Hematopoietic multipotent progenitor cell treated with erythropoietin and hydrocortisone succinate and interleukin-3 and kit ligand, for 17 days (in vitro differentiated cells): ENCODE measurements around the gene PRKG1.
"Not testable (repeated sequence)": the region's sequence is repeated elsewhere in the genome, so short reads cannot be mapped to it uniquely, and the experiment has no call there.

ENCODE experiments used
- DNase-seq: peaks from one replicate; pipeline ENCODE4 v3.0.0-alpha.2; 2015; ENCODE audit warnings: low spot score

PRKG1 gene

DNA sequence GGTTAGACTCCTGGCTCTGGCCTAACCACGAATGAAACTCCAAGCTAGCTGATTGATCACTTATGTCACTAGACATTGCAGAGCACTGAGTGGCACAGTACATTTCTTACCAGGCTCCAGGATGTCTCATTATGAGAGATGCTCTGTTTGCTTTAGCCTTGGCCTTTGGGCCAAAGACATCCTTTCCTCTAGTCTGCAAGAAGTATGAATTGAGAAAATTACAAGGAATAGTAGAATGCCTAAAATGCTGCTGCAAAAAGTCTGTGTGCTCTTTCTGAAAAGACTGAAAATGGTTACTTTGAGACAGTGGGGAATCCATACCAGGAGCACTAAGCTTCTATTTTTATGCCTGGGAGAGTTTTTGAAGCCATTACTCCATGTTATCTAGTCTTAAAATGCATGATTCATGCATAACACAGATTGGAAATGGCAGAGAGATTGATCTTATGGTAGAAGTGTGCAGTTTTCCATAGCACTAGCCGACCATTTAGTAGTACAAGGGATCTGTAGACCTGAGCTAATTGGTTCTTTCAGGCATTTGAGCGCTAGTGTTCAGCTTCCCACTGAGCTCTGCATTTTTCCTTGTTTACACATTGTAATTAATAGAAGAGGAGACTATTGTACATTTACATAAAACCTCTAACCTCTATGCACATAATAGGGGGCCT lies 303.8 kb downstream of the PRKG1 start:
- no peak for DNase-seq

DNA sequence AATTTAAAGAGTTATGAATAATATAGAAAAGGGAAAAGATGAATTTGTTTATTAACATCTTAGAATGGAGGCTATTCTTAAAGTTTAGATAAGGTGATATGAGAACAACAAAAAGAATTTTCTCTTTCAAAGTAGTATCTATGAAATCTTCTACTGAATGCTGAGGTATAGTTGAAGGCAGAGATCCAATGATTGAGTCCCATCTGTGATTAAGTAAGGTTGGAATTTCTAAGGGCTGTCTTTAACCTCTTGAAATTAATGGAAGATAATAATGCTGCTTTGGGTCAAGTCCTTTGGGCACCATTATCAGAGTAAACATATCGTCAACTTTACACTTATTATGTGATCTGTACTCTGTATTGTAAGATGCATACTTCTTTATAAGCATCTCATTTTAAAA lies 307.9 kb downstream of the PRKG1 start:
- DNase-seq, result no peak

DNA sequence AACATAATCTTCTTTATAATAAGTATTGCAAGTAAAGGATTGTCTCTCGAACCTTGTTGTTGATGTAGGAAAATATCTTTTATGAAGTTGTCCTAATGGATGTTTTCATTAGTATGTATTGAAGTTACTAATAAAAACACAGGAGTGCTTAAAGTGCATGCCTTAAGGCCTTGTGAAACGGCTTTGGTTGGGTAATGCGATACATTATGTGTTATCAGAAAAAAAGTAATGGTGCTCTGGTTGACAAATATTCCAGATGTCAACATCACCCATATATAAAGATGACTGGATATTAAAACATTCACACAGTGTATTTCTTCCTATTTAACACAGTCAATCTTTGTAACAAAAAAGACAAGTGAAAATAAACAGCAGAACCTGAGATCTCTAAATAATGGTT lies 310.7 kb downstream of the PRKG1 start:
- no peak for DNase-seq

DNA sequence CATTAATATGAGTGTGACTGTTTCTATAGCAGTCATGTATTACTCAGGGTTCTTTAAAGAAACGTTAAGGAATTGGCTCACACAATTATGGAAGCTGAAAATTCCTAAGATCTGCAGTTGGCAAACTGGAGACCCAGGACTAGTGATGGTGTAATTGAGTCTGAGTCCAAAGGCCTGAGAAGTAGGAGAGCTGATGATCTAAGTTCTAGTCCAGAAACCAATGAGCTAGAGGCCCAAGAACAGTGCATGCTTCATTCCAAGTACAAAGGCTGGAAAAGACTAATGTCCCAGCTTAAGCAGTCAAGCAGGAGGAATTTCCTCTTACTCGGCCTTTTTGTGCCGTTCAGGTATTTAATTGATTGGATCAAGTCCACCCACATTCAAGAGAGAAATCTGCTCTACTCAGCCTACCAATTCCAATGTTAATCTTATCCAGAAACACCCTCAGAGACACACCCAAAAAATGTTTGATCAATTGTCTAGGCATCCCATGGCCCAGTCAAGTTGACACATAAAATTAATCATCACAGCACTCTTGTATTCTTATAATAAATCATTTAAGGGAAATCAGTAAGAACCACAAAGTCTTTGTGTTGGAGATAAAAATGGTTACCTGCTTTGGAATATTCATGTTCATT lies 312.1 kb downstream of the PRKG1 start:
- no peak for DNase-seq

DNA sequence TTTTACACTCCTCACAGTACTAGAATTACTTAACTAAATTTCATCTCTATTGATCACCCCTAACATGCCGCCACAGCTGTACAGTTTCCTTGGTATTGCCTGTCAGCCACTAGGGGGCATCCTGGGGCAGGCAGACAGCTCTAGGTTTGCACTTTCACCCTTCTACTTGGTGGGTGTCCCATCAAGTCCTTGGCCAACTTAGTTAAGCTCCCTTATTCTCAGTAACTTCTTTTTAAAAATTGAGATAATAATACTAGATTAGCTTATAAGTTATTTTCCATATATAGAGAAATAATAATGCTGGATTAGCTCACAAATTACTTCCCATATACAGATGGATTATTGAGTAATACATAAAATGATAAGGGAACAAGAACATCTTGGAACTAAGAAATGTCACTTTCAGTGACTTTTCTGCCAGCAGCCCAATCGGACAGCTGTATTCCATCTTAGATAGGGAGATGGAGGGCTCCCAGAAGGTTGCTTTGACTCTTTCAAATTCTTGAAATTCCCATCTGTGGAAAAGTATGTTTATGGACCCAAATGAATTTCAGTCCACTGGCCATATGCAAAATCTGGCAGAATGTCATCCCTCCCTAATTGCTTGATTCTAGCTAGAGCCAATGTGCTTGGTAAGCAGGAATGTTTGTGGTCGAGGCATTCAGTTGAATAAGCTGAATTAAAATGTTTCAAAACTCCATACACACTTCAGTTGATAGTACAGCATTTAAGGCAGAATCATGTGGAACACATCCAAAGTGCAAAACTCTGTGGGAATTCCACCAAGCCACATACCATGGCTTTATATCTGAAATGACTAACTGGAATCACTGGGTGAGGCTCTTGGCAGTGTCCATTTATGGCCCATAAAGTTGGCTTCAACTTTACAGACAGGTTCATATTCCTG lies 315.4 kb downstream of the PRKG1 start:
- DNase-seq, result peak; percentile 15

DNA sequence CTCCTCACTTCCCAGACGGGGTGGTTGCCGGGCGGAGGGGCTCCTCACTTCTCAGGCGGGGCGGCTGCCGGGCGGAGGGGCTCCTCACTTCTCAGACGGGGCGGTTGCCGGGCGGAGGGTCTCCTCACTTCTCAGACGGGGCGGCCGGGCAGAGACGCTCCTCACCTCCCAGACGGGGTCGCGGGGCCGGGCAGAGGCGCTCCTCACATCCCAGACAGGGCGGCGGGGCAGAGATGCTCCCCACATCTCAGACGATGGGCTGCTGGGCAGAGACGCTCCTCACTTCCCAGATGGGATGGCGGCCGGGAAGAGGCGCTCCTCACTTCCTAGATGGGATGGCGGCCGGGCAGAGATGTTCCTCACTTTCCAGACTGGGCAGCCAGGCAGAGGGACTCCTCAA lies 318.7 kb downstream of the PRKG1 start:
- DNase-seq, result not testable (repeated sequence)

DNA sequence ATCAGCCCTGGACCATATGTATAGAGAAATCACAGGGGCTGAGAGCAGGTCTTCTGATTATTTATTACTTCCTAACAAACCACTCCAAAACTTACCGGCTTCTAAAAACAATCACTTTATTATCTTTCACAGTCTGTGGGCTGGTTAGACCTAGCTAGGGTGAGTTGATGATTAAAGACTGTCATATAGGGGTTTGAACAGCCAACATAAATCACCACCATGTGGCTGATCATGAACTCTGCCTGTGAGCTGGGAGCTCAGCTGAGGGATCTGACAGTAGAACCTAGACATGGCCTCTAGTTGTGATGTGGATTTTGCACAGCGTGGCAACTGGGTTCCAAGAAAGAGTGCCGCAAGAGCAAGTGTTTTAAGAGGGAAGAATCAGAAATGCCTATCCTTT lies 319.8 kb downstream of the PRKG1 start:
- DNase-seq, result no peak

DNA sequence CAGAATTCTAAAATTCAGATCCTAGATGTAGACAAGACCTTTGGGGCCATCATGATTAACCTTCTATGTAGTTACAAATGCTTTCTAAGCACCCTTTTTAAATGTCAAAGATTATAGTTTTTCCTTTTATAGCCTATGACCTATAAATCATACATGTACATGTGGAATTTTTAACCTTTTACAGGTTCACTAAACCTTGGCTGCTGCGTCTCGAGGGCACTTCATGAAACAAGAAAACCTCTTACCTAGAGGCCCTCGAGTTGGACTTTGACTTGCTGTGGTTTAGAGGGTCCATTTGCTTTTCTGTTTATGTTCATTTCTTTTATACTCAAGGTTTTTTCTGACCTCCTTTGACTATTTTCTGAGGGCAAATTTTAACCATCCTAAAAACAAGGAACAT lies 323.0 kb downstream of the PRKG1 start:
- DNase-seq, result no peak

DNA sequence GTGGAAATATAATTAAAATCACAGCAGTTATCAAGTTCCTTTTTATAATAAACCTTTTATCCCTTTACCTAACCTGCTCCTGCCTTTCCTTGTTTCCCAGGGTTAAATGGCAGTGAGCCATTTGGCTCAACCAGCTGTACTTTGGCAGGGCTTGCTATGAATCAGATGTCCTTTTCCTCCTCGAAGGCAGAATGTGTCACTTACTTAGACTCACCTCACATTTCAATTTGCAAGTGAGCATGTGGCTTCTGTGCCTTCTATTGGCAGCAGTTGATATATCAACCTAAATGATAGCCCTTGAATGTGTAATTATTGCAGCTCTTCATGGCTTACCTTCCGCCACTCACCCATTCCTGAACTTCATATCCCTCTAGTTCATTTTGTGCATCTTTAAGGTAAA lies 323.4 kb downstream of the PRKG1 start:
- no peak for DNase-seq

DNA sequence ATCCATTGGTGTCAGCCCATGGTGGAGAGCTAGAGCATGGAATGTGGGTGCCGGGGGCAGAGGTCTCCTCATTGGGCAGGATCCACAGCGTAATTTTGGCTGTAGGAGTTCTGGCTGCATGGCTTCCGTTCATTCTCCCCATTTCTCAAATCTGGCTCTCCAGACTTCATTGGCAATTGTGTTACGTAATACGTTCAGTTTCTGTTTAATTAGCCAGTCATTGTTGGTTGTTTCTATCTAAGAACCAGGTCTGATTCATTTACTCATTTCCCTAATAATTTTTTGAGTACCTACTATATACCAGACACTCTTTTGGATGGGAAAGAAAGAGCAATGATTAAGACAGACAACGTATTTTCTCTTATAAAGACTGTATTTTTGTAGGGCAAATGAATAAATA lies 325.6 kb downstream of the PRKG1 start:
- no peak for DNase-seq

DNA sequence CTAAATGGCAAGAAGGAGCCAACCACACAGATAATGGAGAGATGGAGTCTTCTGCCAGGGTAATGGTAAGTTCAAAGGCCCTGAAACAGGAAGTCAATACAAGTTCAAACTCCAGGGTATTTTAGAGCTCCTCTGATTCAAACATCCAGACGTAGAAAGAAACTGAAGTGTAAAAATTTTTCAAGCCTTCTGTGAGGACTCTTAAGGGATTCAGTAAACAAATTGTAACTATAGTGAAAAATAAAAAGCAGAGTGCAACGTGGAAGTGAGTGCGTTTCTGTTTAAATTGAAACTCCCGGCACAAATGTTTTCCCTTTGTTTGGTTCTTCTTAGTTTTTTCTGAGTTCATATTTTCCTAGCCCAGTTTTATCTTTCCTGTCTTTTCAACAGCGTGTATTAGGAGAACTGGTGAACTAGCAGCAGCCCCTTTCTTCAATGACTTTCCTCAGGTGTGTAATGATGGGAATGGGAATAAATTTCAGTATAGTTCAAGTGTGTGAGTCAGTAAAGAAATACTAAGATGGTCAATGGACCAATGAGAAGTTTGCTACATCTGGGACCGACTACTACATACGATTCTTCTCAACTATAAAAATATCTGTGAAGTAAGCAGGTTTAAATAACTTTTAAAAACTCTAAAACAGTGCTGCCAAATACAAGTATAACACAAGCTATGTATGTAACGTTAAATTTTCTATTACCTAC lies 326.3 kb downstream of the PRKG1 start:
- DNase-seq, result no peak

DNA sequence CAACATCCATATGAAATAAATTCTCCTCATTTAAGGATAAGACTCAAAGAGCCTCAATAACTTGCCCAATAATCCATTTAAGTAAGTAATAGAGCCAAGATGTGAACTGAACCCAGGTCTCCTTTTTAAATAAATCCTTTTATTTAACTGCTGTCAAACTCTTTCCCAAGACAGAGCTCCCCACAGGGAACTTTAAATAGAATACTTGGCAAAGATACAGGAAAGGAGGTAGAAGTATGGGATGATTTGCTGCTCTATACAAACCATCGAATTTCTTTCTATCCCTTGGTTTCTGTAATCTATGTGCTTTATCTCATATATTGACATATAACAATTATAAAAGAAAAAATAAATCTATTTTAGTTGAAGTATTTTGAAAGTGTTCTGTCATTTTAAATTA lies 329.2 kb downstream of the PRKG1 start:
- DNase-seq, result no peak

DNA sequence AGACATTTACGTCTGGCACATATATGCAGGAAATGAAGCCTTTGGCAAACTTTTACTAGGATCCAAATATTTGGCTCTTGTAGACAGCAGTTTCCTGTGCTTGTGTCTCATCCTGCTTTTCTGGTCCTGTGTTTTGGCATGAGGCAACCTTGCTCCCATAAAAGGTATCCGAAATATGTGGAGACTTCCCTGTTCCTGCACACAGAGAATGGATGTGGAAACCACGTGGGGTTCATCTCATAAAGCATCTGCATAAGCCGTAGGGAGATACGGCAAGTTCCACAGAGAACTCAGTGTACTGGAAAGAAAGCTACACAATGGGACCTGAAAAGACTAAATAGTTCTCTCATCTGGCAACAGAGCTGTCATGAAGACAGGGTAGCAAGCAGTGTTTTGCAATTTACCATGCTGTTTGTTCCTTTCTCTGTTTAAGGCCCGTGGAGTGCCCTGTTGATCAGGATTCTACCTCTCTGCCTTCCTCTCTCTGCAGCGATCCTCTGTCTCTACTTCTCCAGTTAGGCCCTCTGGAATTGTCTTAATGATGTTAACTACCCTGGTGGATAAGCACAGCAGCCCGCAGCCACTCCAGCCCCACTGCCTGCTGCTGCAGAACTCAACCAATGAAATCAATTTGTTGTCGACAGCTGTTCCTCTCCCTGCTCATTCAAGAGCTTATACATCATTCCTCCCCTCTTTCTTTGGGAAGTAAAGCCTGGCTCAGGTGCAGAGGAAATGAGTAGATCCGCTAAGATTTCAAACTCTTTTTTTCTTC lies 331.5 kb downstream of the PRKG1 start:
- no peak for DNase-seq

DNA sequence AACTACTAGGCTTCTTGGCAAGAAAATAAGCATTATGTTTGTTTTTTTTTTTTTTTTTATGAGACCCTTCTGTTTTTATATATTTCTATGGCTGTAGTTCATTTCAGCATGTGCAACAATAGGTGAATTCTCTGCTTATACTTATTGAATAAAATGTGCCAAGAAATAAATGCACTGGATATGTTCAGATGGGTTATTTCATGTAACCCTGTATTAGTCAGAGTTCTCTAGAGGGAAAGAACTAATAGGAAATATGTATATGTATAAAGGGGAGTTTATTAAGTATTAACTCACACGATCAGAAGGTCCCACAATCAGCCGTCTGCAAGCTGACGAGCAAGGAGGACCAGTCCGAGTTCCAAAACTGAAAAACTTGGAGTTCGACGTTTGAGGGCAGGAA lies 332.3 kb downstream of the PRKG1 start:
- DNase-seq, result no peak

DNA sequence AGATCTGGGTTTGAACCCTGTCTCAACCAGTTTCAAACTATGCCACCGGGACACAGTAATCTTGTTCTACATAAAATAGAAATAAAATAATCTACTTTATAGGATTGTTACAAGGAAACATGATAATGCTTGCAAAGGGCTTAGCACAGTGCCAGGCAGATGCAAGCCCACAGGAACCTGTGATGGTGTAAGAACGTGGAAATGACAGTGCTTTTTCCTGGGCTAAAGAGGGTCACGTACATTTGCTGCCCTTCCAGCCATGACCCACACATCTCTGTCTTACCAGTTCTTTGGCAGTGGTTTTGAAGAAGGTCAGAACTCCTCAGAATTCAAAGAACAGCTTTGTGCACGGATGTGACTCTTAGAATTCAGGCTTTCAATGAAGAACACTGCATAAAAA lies 342.2 kb downstream of the PRKG1 start:
- no peak for DNase-seq

DNA sequence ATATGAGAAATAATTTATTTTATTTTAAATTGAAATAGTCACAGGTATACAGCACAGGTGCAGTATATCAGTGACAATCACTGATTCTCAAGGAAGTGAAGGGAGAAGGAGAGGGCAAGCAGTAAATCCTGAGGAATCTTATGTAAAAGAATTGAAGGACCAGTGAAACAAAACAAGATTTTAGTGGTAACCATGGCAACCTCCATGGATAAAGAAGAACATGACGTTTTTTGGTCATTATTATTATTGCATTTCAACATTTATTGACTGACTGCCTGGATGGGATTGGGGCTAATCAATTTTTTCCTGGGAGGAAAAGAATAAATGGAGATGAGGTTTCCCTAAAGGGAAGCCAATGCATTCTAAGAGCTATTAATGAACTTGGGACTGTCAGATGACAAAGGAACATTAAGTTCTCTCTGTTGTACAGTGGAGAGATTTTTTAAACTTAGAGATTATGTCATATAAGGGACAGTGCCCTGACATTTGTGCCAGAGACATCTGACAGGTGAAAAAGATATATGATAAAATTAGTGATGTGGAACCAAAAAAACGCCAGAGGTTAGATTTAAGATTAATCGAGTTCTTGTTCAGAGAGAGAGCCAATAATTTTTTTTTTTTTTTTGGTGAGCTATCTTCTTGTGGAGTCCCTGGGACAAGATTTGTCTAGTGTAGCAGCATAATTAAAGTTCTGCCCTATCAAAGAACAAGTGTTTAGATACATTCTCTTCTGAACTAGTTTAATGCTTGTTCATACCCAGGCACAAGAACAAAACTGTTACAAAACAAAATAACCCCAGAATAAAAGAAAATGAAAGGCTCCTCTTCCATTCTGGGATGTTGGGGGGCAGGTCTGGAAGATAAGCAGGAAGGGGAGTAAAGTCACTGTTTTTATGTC lies 345.2 kb downstream of the PRKG1 start:
- no peak for DNase-seq

DNA sequence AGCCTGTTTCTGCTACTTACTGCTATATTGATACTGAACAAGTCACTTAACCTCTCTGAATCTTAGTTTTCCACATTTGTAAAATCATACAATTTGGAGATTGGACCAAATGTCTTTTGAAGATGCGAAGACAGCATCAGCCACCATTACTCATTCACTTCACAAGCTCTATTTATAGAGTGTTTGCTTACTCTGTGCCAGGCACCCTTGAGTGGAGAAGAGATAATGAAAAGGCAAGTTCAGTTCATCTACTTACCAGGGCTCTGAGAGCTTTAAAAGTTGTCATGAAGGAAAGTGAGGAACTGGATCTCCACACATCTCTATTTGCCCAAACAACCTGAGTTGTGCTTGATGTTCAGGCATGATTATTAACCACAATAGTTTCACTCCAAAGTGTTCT lies 347.6 kb downstream of the PRKG1 start:
- DNase-seq, result no peak

DNA sequence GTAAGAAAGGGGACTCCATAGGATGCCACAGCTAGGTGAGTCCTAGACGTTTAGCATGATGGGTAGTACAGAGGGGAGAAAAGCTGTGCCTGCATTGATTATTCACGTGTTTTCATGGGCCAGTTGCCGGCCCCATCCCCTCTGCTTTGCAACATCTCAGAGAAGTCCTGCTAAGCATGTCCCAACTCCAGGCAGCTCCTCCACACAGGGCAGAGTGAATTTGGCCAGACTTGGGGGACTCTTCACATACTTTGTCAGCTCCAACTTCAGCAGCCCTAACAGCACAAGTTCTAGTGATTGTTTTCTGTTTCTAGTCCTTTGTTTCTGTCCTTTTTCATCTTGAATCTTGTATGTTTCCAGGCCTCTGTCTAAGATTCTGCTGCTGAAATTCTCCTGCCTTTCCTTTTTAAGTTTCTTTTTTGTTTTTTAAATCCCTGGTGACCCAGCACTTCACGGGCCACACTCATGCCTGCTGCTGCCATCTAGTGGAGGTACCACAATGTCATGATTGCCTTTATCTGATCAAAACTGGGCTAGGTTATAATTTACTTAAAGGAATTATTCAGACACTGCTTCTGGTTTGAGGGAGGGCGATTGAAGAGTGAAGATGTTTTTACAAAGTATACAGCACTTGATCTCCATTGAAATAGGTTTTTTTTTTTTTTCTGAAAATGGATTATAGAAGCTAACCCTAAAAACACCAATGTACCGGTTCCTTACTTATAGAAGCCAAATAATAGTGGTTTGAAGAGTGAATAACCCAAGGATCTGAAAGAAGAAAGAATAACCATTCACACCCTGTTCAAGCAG lies 348.2 kb downstream of the PRKG1 start:
- peak; percentile 46 for DNase-seq

DNA sequence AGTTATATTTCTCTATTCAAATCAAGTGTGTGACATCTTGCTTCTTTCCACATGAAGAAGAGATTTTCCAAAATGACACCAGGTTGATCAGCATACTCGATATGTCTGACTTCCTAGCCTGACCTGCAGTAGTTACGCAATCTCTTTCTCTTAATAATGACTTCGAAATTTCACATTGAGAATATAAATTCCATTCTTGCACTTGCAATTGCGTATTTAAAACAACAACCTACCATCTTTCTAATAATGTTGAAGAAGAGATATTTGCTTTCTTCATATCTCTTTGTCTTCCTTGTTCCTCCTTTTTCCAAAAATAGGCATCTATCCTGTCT lies 348.8 kb downstream of the PRKG1 start:
- no peak for DNase-seq

DNA sequence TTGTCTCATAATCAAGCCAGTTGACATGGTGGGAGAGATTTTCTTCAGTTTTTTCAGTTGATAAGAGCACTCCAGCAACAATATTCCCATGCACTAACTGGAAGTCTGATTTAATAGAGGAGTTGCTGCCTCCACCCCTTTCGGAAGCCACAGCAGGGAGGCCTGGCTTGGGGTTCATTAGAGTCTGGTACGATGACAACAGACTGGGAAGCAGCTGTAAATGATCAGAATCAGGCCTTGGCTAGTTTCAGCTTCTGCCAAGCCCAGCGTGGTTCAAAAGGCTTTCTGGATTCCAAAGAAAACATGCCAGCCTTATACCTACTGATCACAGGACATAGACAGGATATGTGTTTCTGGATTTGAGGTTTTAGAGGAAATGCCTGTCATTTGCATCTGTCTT lies 351.1 kb downstream of the PRKG1 start:
- no peak for DNase-seq
